Upper lobe of left lung (tissue), 6 donors: ENCODE measurements around the gene DRGX. TPM values are rescaled to one million over a fixed set of nuclear protein-coding genes. Genes with fewer than 3 reads are reported as not detected.

Source experiments
- ATAC-seq, 2 donors: fragments of 200-7000 bp; cut with Tn5 transposase; one replicate each; pipeline ENCODE4 v1.9.1; 2022; ENCODE audit warnings: mild to moderate bottlenecking in 2 of 2, moderate library complexity in 2 of 2; ENCODE audit not compliant: low FRiP score in 2 of 2
- DNase-seq, 2 donors: peaks; one replicate each; pipeline ENCODE4 v3.0.0-alpha.2; 2019 to 2020
- H3K27ac ChIP-seq, 4 donors: fragments of 200-600 bp; sonication (generic); one replicate each; pipeline ENCODE4 v1.5.1; 2016 to 2019
- H3K27me3 ChIP-seq, 4 donors: fragments of 200-600 bp; sonication (generic); one replicate each; pipeline ENCODE4 v1.5.1; 2017 to 2019
- H3K36me3 ChIP-seq, 4 donors: fragments of 200-600 bp; sonication (generic); one replicate each; pipeline ENCODE4 v1.5.1; 2016 to 2019
- H3K4me1 ChIP-seq, 4 donors: fragments of 200-600 bp; sonication (generic); one replicate each; pipeline ENCODE4 v1.5.1; 2018 to 2019
- H3K4me3 ChIP-seq, 4 donors: fragments of 200-600 bp; sonication (generic); one replicate each; pipeline ENCODE4 v1.5.1; 2017 to 2019; ENCODE audit warnings: mild to moderate bottlenecking in 2 of 4, moderate library complexity in 1 of 4
- H3K9me3 ChIP-seq, 4 donors: fragments of 200-600 bp; sonication (generic); one replicate each; pipeline ENCODE4 v1.5.1; 2018 to 2019
- CTCF ChIP-seq, 6 experiments: fragments of 450-650 bp in 4 of 6; fragments of 200-600 bp in 2 of 6; sonication (generic) in 2 of 6; IDR thresholded peaks; one replicate each; pipeline ENCODE4 v1.5.1; 2016 to 2019; ENCODE audit warnings: antibody characterized with exemption in 6 of 6
- EP300 ChIP-seq, 4 donors: sonication (generic); formaldehyde crosslinking; IDR thresholded peaks; one replicate each; pipeline ENCODE4 v1.5.1; 2017; ENCODE audit warnings: antibody characterized with exemption in 4 of 4, control low read depth in 2 of 4
- POLR2A ChIP-seq, 4 donors: fragments of 450-650 bp; IDR thresholded peaks; one replicate each; pipeline ENCODE4 v1.5.1; 2016 to 2017; ENCODE audit warnings: antibody characterized with exemption in 4 of 4, mild to moderate bottlenecking in 2 of 4
- POLR2AphosphoS5 ChIP-seq, 2 donors: sonication (generic); formaldehyde crosslinking; IDR thresholded peaks; one replicate each; pipeline ENCODE4 v1.5.1; 2017; ENCODE audit warnings: antibody characterized with exemption in 2 of 2
- WGBS, 2 donors: methylation state at CpG; one replicate each; pipeline ENCODE4 v1.1.5; 2017 to 2018; 5-methylcytosine and 5-hydroxymethylcytosine counted together
- total RNA-seq, 6 donors: library from RNA; depleted of rRNA in 4 of 6; stranded (reverse); fragments of >200 nt in 4 of 6; gene quantifications; one replicate each; pipeline versions ENCODE4 v1.1.0 to v1.2.1, GENCODE V29; 2016 to 2021
- donor health status: DM: no; HTN: no; CAD: no; lungs with moderate emphysema.
- donor health status: DM: no; HTN: yes; CAD: no; lungs with severe emphysema.

The DRGX gene
- total RNA-seq, 6 donors from 2014 or later: 0.09 to 0.17 TPM; not detected in 4

- Histone ChIP-seq H3K27ac (no peak overlapping the region), H3K9me3 (no peaks in the 10 kb centered on the region), H3K36me3 (no peaks in the 10 kb centered on the region), H3K27me3 (no peaks in the 10 kb centered on the region), H3K4me1 (peaks cover 0 to 4% (median 3%) of the 10 kb centered on the region in 4 donors), H3K4me3 (no peak overlapping the region)
- ATAC-seq: peak; percentile 17 to 63
- DNase-seq: peak in 1 of 2 donors; percentile 67
- TF ChIP-seq POLR2A (IDR thresholded peaks at IDR 0.05) (no peak), CTCF (IDR thresholded peaks at IDR 0.05) (no peak), EP300 (IDR thresholded peaks at IDR 0.05) (no peak)
- WGBS, 2 donors: 87 to 91% methylated on average over 16 to 24 of the region's 29 CpGs
Measured at GRCh38 chr10:49417311-49418052, 21.6 kb upstream of the DRGX start.

- Histone ChIP-seq H3K4me1 (peaks cover 0 to 4% (median 3%) of the 10 kb centered on the region in 4 donors), H3K27me3 (no peaks in the 10 kb centered on the region), H3K4me3 (no peak overlapping the region), H3K36me3 (no peaks in the 10 kb centered on the region), H3K9me3 (no peaks in the 10 kb centered on the region), H3K27ac (no peak overlapping the region)
- TF ChIP-seq CTCF (IDR thresholded peaks at IDR 0.05) (no peak), POLR2A (IDR thresholded peaks at IDR 0.05) (no peak), EP300 (IDR thresholded peaks at IDR 0.05) (no peak), POLR2AphosphoS5 (IDR thresholded peaks at IDR 0.05) (no peak)
- no peak for ATAC-seq
- WGBS, 2 donors: 63 to 90% methylated on average over 2 of the region's 2 CpGs
- DNase-seq: no peak
Measured at GRCh38 chr10:49415846-49416245, 20.0 kb upstream of the DRGX start.

- H3K27ac ChIP-seq: no peak overlapping the region
- no peaks in the 10 kb centered on the region for H3K9me3 ChIP-seq
- H3K4me3 ChIP-seq: no peak overlapping the region
- H3K4me1 ChIP-seq: peaks cover 0 to 7% (median 3%) of the 10 kb centered on the region in 4 donors
- ATAC-seq (no peak), DNase-seq (no peak)
- 80 to 85% methylated on average over 7 of the region's 7 CpGs for WGBS, 2 donors
- no peak for TF ChIP-seq POLR2AphosphoS5 (IDR thresholded peaks at IDR 0.05)
- TF ChIP-seq EP300 (IDR thresholded peaks at IDR 0.05): no peak
- no peak for TF ChIP-seq CTCF (IDR thresholded peaks at IDR 0.05)
- TF ChIP-seq POLR2A (IDR thresholded peaks at IDR 0.05): no peak
- no peaks in the 10 kb centered on the region for H3K36me3 ChIP-seq
- no peaks in the 10 kb centered on the region for H3K27me3 ChIP-seq
Measured at GRCh38 chr10:49415109-49415508, 19.2 kb upstream of the DRGX start.

- Histone ChIP-seq H3K27me3 (no peaks in the 10 kb centered on the region), H3K27ac (no peak overlapping the region), H3K4me3 (no peak overlapping the region), H3K36me3 (no peaks in the 10 kb centered on the region), H3K4me1 (peaks cover 0 to 12% (median 3%) of the 10 kb centered on the region in 4 donors), H3K9me3 (no peaks in the 10 kb centered on the region)
- 61 to 64% methylated on average over 2 of the region's 2 CpGs for WGBS, 2 donors
- no peak for DNase-seq
- no peak for ATAC-seq
- TF ChIP-seq EP300 (IDR thresholded peaks at IDR 0.05) (no peak), POLR2A (IDR thresholded peaks at IDR 0.05) (no peak), CTCF (IDR thresholded peaks at IDR 0.05) (no peak), POLR2AphosphoS5 (IDR thresholded peaks at IDR 0.05) (no peak)
Measured at GRCh38 chr10:49414496-49414895, 18.6 kb upstream of the DRGX start.

GRCh38 chr10:49412571-49412970, 16.7 kb upstream of the DRGX start:
- ATAC-seq: no peak
- H3K4me3 ChIP-seq: no peak overlapping the region
- TF ChIP-seq POLR2A (IDR thresholded peaks at IDR 0.05) (no peak), EP300 (IDR thresholded peaks at IDR 0.05) (no peak), POLR2AphosphoS5 (IDR thresholded peaks at IDR 0.05) (no peak), CTCF (IDR thresholded peaks at IDR 0.05) (no peak)
- peaks cover 0 to 10% (median 0%) of the 10 kb centered on the region in 4 donors for H3K4me1 ChIP-seq
- H3K27me3 ChIP-seq: no peaks in the 10 kb centered on the region
- 80 to 94% methylated on average over 4 of the region's 4 CpGs for WGBS, 2 donors
- no peaks in the 10 kb centered on the region for H3K36me3 ChIP-seq
- no peaks in the 10 kb centered on the region for H3K9me3 ChIP-seq
- peak in 1 of 2 donors; percentile 15 for DNase-seq
- no peak overlapping the region for H3K27ac ChIP-seq
